ENCODE data around the gene SLC39A5.

Gene SLC39A5

GRCh38 chr12:56202838-56203237 lies 27.0 kb upstream of the SLC39A5 start:
- DNase-seq (ENCODE audit: low spot score) = no peak
- in situ Hi-C loops (cut with MboI; ENCODE audit: low sequenced_read_pairs, unreplicated experiment) = loop anchor here (25.0 kb wide), 1 partner anchor 259 kb away; the partner anchor contains the start of genes MIP and SPRYD4
- TF ChIP-seq CTCF (IDR thresholded peaks at IDR 0.05; ENCODE audit: borderline replicate concordance, control extremely low read depth, extremely low read depth, insufficient read depth, missing control alignments) = no peak

- in situ Hi-C loops (cut with MboI; ENCODE audit: low sequenced_read_pairs, unreplicated experiment) = loop anchor here (25.0 kb wide), 1 partner anchor 258 kb away; the partner anchor contains the start of genes MIP and SPRYD4
- DNase-seq (ENCODE audit: low spot score) = no peak
- TF ChIP-seq CTCF (IDR thresholded peaks at IDR 0.05; ENCODE audit: borderline replicate concordance, control extremely low read depth, extremely low read depth, insufficient read depth, missing control alignments) = no peak
These were observed 25.6 kb upstream of the SLC39A5 start for GRCh38 chr12:56204275-56204674.

DNA sequence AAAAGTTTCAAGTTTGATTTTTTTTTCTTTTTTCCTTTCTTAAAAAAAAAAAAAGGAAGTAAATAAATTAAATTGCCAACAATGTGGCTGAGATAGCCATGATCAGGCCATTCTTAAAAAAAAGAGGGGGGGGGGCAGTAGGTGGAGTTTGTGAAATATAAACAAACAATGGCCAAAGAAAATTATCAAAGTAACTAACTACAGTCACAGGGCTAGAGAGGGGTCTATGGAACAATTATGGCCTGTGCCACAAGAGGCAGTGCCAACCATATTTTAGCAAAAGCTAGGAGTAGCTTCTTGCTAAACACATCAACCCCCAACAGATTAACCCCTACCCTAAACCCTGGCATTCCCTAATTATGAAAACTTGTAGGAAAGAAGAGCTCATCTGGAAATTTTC lies 24.4 kb upstream of the SLC39A5 start:
- no peak for TF ChIP-seq CTCF (IDR thresholded peaks at IDR 0.05; ENCODE audit: borderline replicate concordance, control extremely low read depth, extremely low read depth, insufficient read depth, missing control alignments)
- no peak for DNase-seq (ENCODE audit: low spot score)
- in situ Hi-C loops (cut with MboI; ENCODE audit: low sequenced_read_pairs, unreplicated experiment) = loop anchor here (25.0 kb wide), 1 partner anchor 257 kb away; the partner anchor contains the start of genes MIP and SPRYD4

GRCh38 chr12:56206452-56207166 lies 23.2 kb upstream of the SLC39A5 start:
- peak; percentile 56 for TF ChIP-seq CTCF (IDR thresholded peaks at IDR 0.05; ENCODE audit: borderline replicate concordance, control extremely low read depth, extremely low read depth, insufficient read depth, missing control alignments)
- DNase-seq (ENCODE audit: low spot score) = peak; percentile 58
- in situ Hi-C loops (cut with MboI; ENCODE audit: low sequenced_read_pairs, unreplicated experiment) = loop anchor here (25.0 kb wide), 1 partner anchor 256 kb away; the partner anchor contains the start of genes MIP and SPRYD4

DNA sequence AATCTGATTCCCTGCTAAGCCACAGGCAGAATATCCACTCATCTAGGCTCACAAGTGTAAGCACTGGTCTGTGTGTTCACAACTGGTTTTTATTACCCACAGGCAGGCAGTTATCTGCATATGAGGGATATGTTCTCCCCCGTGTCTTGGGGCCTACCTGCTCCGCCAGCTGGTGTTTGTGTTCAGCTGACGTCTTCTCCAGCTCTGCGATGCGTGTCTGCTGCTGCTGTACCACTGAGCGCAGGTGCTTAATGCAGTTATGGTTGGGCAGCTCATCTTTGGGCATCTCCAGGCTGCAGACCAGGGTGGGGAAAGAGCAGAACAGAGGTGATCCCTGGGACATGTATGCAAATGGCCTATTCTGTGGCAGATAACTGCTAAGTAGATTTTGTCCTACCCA lies 21.8 kb upstream of the SLC39A5 start:
- no peak for TF ChIP-seq CTCF (IDR thresholded peaks at IDR 0.05; ENCODE audit: borderline replicate concordance, control extremely low read depth, extremely low read depth, insufficient read depth, missing control alignments)
- in situ Hi-C loops (cut with MboI; ENCODE audit: low sequenced_read_pairs, unreplicated experiment) = loop anchor here (25.0 kb wide), 1 partner anchor 254 kb away; the partner anchor contains the start of genes MIP and SPRYD4
- no peak for DNase-seq (ENCODE audit: low spot score)

DNA sequence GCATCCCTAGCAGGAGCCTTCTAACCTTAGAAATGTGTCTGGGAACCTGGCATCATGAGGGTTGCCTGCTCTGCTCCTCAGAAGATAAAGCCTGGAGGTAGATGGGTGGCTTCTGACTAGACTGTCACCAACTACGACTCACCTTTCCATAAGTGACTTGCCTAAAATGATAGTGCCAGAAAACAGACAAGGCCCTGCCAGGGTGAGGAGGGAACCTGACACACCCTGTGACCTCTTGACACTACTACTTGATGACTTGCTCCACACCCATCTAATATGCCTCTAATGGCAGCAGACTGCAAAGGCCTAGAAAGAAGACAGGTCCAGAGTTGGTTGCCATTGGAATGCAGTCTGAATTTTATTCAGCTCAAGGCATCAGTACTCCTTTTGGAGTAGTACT lies 17.5 kb upstream of the SLC39A5 start:
- TF ChIP-seq CTCF (IDR thresholded peaks at IDR 0.05; ENCODE audit: borderline replicate concordance, control extremely low read depth, extremely low read depth, insufficient read depth, missing control alignments) = no peak
- DNase-seq (ENCODE audit: low spot score) = no peak
- in situ Hi-C loops (cut with MboI; ENCODE audit: low sequenced_read_pairs, unreplicated experiment) = loop anchor here (25.0 kb wide), 1 partner anchor 250 kb away; the partner anchor contains the start of genes MIP and SPRYD4
